Peyer's patch (tissue), 4 donors: ENCODE data around the gene CMTM8. TPM values are rescaled to one million over a fixed set of nuclear protein-coding genes. Genes with fewer than 3 reads are reported as not detected.

Source experiments
- DNase-seq, 3 donors: peaks; one replicate each; pipeline ENCODE4 v3.0.0-alpha.2; 2017 to 2019
- H3K27ac ChIP-seq, 4 donors: fragments of 200-600 bp; sonication (generic); one replicate each; pipeline ENCODE4 v1.5.1; 2016 to 2019
- H3K27me3 ChIP-seq, 2 donors: fragments of 200-600 bp; sonication (generic); one replicate each; pipeline ENCODE4 v1.5.1; 2019
- H3K36me3 ChIP-seq, 3 donors: fragments of 200-600 bp; sonication (generic); one replicate each; pipeline ENCODE4 v1.5.1; 2016 to 2019
- H3K4me1 ChIP-seq, 4 donors: fragments of 200-600 bp; sonication (generic); one replicate each; pipeline ENCODE4 v1.5.1; 2016 to 2019
- H3K4me3 ChIP-seq, 4 donors: fragments of 200-600 bp; sonication (generic); 1 replicate in 3 of 4; 2 replicates in 1 of 4; pipeline ENCODE4 v1.5.1; 2016 to 2019; ENCODE audit warnings: mild to moderate bottlenecking in 1 of 4
- H3K9me3 ChIP-seq, 4 donors: fragments of 200-600 bp; sonication (generic); one replicate each; pipeline ENCODE4 v1.5.1; 2016 to 2019; ENCODE audit warnings: mild to moderate bottlenecking in 1 of 4
- POLR2A ChIP-seq, 2 donors: fragments of 450-650 bp; IDR thresholded peaks; one replicate each; pipeline ENCODE4 v1.5.1; 2017; ENCODE audit warnings: antibody characterized with exemption in 2 of 2, mild to moderate bottlenecking in 2 of 2, moderate library complexity in 2 of 2
- total RNA-seq, 4 donors: library from RNA; depleted of rRNA; stranded (reverse); fragments of >200 nt; gene quantifications; one replicate each; pipeline ENCODE4 v1.1.0, GENCODE V29; 2016
- TF ChIP-seq, protein P1 (sequence below), 6 experiments: fragments of 450-650 bp in 4 of 6; fragments of 200-600 bp in 2 of 6; sonication (generic) in 1 of 6; IDR thresholded peaks; one replicate each; pipeline ENCODE4 v1.5.1; 2017 to 2019; ENCODE audit warnings: antibody characterized with exemption in 6 of 6, mild to moderate bottlenecking in 3 of 6, moderate library complexity in 1 of 6

CMTM8 gene
- total RNA-seq, 4 donors from 2014 or later: 7.1 to 16.5 (median 13.1) TPM; not detected in 1

DNA sequence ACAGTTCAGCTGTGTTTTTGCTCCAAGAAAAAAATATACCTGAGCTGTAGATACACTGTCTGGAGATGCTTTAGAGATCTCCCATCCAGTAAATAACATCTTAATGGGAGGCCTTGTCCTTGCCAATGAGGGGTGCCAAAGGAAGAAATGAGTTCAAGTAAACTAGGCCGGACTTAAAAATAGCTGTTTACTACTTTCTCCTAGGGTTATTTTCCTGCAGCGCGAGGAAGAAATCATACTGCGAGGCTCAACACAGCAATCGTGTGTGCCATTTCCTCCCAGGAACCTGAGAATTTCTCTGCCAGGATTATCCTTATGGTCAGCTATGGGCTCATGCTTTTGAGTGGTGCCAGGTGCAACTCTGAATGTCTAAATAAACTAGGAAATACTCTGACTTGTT, 71.9 kb downstream of the CMTM8 start:
- H3K9me3 ChIP-seq: no peaks in the 10 kb centered on the region
- H3K4me1 ChIP-seq: no peaks in the 10 kb centered on the region
- H3K4me3 ChIP-seq: no peak overlapping the region
- TF ChIP-seq, protein P1, sequence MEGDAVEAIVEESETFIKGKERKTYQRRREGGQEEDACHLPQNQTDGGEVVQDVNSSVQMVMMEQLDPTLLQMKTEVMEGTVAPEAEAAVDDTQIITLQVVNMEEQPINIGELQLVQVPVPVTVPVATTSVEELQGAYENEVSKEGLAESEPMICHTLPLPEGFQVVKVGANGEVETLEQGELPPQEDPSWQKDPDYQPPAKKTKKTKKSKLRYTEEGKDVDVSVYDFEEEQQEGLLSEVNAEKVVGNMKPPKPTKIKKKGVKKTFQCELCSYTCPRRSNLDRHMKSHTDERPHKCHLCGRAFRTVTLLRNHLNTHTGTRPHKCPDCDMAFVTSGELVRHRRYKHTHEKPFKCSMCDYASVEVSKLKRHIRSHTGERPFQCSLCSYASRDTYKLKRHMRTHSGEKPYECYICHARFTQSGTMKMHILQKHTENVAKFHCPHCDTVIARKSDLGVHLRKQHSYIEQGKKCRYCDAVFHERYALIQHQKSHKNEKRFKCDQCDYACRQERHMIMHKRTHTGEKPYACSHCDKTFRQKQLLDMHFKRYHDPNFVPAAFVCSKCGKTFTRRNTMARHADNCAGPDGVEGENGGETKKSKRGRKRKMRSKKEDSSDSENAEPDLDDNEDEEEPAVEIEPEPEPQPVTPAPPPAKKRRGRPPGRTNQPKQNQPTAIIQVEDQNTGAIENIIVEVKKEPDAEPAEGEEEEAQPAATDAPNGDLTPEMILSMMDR (IDR thresholded peaks at IDR 0.05): no peak
- TF ChIP-seq POLR2A (IDR thresholded peaks at IDR 0.05): no peak
- no peak overlapping the region for H3K27ac ChIP-seq
- H3K27me3 ChIP-seq: no peaks in the 10 kb centered on the region
- peak in 1 of 3 donors; percentile 5 for DNase-seq
- no peaks in the 10 kb centered on the region for H3K36me3 ChIP-seq

DNA sequence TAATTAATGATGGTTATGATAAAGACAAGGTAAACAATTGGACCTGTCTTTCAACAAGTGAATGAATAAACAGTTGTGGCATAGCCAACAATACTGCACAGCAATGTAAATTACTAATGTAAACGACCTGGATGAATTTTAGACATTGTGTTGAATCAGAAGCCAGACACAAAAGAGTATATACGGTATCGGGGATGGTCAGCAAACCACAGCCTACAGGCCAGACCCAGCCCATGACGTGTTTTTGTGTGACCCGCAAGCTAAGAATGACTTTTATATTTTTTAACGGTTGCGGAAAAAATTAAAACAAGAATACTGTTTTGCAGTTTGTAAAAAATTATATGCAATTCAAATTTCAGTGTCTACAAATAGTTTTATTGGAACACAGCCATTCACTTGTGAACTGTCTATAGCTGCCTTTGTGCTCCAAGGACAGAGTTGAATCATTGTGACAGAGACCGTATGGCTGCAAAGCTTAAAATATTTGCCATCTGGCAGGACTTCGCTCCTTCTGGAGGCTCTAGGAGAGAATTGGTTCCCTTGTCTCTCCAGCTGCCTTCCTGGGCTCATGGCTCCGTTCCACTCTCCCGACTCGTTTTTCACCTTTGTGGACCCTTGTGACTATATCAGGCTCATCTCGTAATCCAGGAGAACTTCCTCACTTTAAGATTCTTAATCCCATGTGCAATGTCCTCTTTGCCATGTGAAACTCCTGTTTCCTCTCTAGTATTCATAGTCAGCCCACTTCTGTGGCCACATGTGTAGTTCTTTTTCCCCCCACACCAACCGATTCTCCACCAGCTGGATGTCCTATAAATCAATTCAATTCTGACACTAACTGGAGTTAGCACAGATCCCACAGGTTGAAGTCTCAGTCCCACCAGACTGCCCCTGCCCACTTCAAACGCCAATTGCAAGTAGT, 72.7 kb downstream of the CMTM8 start:
- Histone ChIP-seq H3K27me3 (no peaks in the 10 kb centered on the region), H3K36me3 (no peaks in the 10 kb centered on the region), H3K4me1 (no peaks in the 10 kb centered on the region), H3K27ac (no peak overlapping the region), H3K4me3 (no peak overlapping the region), H3K9me3 (no peaks in the 10 kb centered on the region)
- DNase-seq: peak in 1 of 3 donors; percentile 1
- TF ChIP-seq POLR2A (IDR thresholded peaks at IDR 0.05): no peak
- TF ChIP-seq, protein P1 (IDR thresholded peaks at IDR 0.05): no peak

DNA sequence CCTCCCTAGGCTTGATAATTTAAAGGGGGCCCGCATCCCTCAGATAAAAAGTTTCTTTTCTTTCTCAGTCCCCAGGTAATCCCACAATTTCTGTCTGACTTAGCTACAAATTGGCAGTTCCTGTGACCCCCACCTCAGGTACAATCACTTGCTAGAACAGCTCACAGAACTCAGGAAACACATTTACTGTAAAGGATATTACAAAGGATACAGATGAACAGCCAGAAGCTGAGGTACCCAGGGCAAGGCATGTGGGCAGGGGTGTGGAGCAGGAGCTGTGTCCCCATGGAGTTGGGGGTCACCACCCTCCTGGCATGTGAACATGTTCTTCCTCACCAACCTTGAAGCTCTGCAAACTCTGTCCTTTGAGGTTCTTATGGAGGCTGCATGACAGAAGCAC, 73.8 kb downstream of the CMTM8 start:
- Histone ChIP-seq H3K27ac (no peak overlapping the region), H3K9me3 (no peaks in the 10 kb centered on the region), H3K4me3 (no peak overlapping the region), H3K36me3 (no peaks in the 10 kb centered on the region), H3K27me3 (no peaks in the 10 kb centered on the region), H3K4me1 (no peaks in the 10 kb centered on the region)
- peak in 1 of 3 donors; percentile 7 for DNase-seq
- TF ChIP-seq, protein P1 (IDR thresholded peaks at IDR 0.05): no peak
- TF ChIP-seq POLR2A (IDR thresholded peaks at IDR 0.05): no peak

DNA sequence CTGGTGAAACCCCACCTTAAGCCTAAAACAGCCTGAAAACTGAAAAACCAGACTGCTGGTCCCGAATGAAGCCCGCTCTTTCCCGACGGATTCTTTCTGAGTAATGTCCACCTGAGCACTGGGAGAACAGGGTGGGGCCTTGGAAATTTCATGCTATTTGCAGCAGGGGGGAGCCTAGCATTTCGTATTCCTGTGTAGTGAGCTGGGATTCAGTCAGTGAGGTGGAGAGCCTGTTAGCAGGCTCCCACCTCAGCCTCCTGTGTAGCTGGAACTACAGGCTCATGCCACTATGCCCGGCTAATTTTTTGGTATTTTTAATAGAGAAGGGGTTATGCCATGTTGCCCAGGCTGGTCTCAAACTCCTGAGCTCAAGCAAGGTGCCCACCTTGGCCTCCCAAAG, 74.7 kb downstream of the CMTM8 start:
- H3K9me3 ChIP-seq: no peaks in the 10 kb centered on the region
- no peaks in the 10 kb centered on the region for H3K36me3 ChIP-seq
- DNase-seq: no peak
- no peaks in the 10 kb centered on the region for H3K4me1 ChIP-seq
- H3K27ac ChIP-seq: no peak overlapping the region
- H3K4me3 ChIP-seq: no peak overlapping the region
- H3K27me3 ChIP-seq: no peaks in the 10 kb centered on the region
- no peak for TF ChIP-seq POLR2A (IDR thresholded peaks at IDR 0.05)
- TF ChIP-seq, protein P1 (IDR thresholded peaks at IDR 0.05): no peak

DNA sequence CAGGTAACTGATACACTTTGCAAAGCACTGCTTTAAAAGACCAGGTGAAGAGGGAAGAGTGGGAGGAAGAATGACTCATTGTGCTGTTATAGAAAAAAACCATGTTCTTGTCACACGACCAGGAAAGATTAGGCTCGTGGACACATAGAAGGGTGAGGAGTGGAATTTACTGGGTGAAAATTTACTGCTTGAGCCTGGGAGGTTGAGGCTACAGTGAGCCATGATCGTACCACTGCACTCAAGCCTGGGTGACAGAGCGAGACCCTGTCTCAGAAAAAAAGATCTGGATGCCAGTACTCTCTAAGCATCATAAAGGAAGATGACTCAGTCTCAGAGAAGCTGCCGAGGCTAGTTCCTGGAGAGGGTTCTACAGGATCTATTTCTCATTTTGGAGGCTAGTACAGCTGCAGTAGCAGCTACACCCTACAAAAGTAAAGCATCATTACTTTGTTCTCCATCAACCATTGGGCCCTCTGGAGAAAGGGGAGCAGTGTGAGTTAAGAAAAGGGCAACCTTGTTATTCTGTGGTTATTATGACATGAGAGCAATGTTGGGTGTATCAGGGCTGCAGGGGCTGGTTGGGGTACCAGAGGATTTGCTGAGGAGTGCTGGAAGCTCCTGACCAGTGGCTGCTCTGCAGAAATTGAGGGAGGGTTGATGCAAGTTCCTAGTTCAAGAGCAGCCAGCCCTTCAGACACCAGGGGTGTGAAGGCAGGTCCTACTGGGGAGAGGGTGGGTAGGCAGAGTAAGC, 75.4 kb downstream of the CMTM8 start:
- TF ChIP-seq, protein P1 (IDR thresholded peaks at IDR 0.05): no peak
- TF ChIP-seq POLR2A (IDR thresholded peaks at IDR 0.05): no peak
- peak overlapping the region in 1 of 4 donors; percentile 30 for H3K27ac ChIP-seq

More for the DNA sequence above, 75.4 kb downstream of the CMTM8 start:
- H3K4me1 ChIP-seq: no peaks in the 10 kb centered on the region
- no peaks in the 10 kb centered on the region for H3K36me3 ChIP-seq
- H3K4me3 ChIP-seq: no peak overlapping the region
- no peak for DNase-seq
- H3K27me3 ChIP-seq: no peaks in the 10 kb centered on the region
- no peaks in the 10 kb centered on the region for H3K9me3 ChIP-seq
